Upper lobe of right lung (tissue), 1 donor: Measurements from ENCODE around the gene NEURL1B. TPM values are rescaled to one million over a fixed set of nuclear protein-coding genes. Genes with fewer than 3 reads are reported as not detected.
"Not testable (repeated sequence)": the region's sequence is repeated elsewhere in the genome, so short reads cannot be mapped to it uniquely, and the experiment has no call there.

ENCODE experiments used
- ATAC-seq: fragments of 200-7000 bp; cut with Tn5 transposase; one replicate; pipeline ENCODE4 v1.9.1; 2020; ENCODE audit warnings: mild to moderate bottlenecking, moderate library complexity
- DNase-seq: peaks from one replicate; pipeline ENCODE4 v3.0.0-alpha.2; 2020
- H3K27ac ChIP-seq: fragments of 200-600 bp; one replicate; pipeline ENCODE4 v1.8.0; 2022
- H3K27me3 ChIP-seq: fragments of 200-600 bp; one replicate; pipeline ENCODE4 v1.8.0; 2022; ENCODE audit warnings: mild to moderate bottlenecking
- H3K36me3 ChIP-seq: fragments of 200-600 bp; one replicate; pipeline ENCODE4 v1.8.0; 2022
- H3K4me1 ChIP-seq: fragments of 200-600 bp; one replicate; pipeline ENCODE4 v1.8.0; 2022
- H3K4me3 ChIP-seq: fragments of 200-600 bp; one replicate; pipeline ENCODE4 v1.8.0; 2022; ENCODE audit warnings: mild to moderate bottlenecking
- H3K9me3 ChIP-seq: fragments of 200-600 bp; one replicate; pipeline ENCODE4 v1.8.0; 2022
- intact Hi-C: fragments of 100-400 bp; cut with DNase I; formaldehyde crosslinking; loops from one replicate; pipeline ENCODE4 v1.11.0; 2022
- total RNA-seq: library from RNA; stranded (reverse); fragmentation: NEBNext Ultra II Directional; extraction: Animal tissue kit (Norgen Biotek cat#: 25700); gene quantifications from one replicate; pipeline ENCODE4 v1.2.1, GENCODE V29; 2021
- TF ChIP-seq, protein P1 (sequence below): fragments of 200-600 bp; IDR thresholded peaks from one replicate; pipeline ENCODE4 v1.8.0; 2022; ENCODE audit warnings: antibody characterized with exemption
- donor health status: DM: no; HTN: yes; CAD: no; lungs with severe emphysema.

NEURL1B gene
- total RNA-seq, 1 donor from 2014 or later = 25.0 TPM

DNA sequence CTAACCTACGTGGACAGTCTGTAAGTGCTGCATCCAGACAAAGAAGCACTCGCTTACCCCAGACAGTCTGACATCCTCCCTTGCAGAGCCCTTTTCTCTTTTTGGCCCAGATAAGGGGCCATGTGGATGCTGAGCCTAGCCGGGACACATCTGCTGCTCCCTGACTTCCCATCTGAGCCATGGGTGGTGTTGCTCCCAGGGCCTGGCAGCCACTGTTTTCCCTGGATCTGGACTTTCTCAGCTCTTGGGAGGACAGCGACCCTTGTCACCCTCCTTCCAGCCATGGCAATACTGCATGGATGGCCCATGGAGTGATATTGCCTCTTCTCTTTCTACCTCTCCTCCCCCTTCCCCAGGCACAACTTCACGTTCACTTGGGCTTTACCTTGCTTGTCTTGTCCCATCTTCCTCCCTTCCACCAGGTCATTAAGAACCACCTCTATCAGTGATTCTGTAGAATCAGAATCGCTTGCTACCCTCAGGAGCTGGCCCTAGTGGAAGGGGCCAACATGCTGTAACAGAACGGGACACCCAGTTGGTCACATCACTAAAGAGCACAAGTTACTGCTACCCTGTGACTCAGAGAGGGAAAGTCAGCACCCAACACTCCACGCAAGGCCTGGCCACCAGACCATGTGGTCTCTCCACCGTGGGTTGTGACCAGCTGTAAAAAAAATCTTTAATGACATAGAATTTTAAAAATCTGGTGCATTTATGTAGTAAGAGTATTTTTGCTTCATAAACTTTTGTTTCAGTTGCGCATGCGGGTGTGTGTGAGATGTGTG lies 4.4 kb downstream of the NEURL1B start:
- TF ChIP-seq, protein P1, sequence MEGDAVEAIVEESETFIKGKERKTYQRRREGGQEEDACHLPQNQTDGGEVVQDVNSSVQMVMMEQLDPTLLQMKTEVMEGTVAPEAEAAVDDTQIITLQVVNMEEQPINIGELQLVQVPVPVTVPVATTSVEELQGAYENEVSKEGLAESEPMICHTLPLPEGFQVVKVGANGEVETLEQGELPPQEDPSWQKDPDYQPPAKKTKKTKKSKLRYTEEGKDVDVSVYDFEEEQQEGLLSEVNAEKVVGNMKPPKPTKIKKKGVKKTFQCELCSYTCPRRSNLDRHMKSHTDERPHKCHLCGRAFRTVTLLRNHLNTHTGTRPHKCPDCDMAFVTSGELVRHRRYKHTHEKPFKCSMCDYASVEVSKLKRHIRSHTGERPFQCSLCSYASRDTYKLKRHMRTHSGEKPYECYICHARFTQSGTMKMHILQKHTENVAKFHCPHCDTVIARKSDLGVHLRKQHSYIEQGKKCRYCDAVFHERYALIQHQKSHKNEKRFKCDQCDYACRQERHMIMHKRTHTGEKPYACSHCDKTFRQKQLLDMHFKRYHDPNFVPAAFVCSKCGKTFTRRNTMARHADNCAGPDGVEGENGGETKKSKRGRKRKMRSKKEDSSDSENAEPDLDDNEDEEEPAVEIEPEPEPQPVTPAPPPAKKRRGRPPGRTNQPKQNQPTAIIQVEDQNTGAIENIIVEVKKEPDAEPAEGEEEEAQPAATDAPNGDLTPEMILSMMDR = no peak
- H3K36me3 ChIP-seq = no peaks in the 10 kb centered on the region
- intact Hi-C loops = no loop called here
- peaks cover 9% of the 10 kb centered on the region for H3K4me1 ChIP-seq
- H3K27ac ChIP-seq = no peak overlapping the region
- no peaks in the 10 kb centered on the region for H3K9me3 ChIP-seq
- H3K4me3 ChIP-seq = no peak overlapping the region
- DNase-seq (peak; percentile 43), ATAC-seq (no peak)
- H3K27me3 ChIP-seq = peaks cover 13% of the 10 kb centered on the region

DNA sequence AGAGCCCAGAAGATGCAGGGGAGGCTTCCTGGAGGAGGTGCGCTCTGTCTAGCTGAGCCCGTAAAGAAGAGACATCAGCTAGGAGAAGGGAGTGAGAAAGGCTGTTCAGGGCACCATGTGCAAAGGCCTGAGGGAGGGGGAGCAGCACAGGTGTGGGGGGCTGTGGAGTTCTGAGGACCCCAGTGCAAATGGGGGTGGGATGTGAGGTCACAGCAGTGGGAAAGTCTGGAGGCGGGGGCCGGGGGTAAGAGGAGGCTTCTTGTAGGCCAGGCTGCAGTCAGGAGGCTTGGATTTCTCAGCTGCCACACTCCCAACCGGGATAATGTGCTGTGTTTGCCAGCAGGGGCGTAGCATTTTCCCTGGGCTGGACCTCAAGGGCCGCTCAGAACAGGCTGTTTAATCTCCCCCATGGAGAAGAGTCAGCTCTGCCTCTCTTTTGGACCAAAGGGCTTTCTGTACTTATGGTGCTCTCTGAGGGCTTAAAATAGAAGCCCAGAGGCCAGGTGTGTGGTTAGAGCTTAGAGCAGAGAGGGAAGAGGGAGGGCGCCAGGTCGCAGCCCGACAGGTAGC lies 5.7 kb downstream of the NEURL1B start:
- ATAC-seq (peak; percentile 59), DNase-seq (peak; percentile 61)
- intact Hi-C loops = no loop called here
- Histone ChIP-seq H3K4me3 (no peak overlapping the region), H3K27ac (no peak overlapping the region), H3K9me3 (no peaks in the 10 kb centered on the region), H3K27me3 (peaks cover 7% of the 10 kb centered on the region), H3K36me3 (no peaks in the 10 kb centered on the region), H3K4me1 (peaks cover 5% of the 10 kb centered on the region)
- TF ChIP-seq, protein P1 = peak; percentile 38

DNA sequence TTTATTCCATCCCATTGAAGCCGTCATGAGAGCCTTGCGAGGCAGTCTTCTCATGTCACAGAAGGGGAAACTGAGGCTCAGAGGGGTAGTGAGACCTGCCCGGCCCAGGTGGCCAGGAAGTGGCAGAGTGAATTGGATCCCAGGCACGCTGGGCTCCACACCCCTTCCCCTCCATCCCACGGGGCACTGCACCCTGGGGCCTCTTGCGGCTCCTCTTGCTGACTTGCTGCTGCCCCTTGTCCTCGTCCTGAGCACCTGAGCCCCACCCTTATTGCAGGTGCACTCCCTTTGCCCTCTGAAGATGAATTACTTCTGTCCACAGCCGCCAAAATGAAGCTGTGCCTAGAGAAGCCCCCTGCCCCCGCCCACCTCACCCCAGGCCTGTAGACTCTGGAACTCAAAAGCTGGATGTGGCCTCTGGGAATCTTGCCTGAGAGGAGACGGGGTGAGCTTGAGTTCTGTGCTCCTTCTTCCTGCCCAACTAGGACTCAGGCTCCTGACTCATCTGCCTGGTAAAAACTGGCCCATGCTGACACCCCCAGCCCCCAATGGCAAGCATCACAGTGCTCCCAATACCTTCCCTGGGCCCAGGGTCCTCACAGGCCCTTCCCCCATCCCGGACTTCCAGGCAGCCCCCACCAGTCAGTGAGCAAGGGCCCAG lies 6.4 kb downstream of the NEURL1B start:
- H3K36me3 ChIP-seq = no peaks in the 10 kb centered on the region
- H3K4me1 ChIP-seq = peaks cover 5% of the 10 kb centered on the region
- DNase-seq = no peak
- TF ChIP-seq, protein P1 = no peak
- no peak overlapping the region for H3K4me3 ChIP-seq
- H3K9me3 ChIP-seq = no peaks in the 10 kb centered on the region
- H3K27ac ChIP-seq = no peak overlapping the region
- peaks cover 2% of the 10 kb centered on the region for H3K27me3 ChIP-seq
- intact Hi-C loops = no loop called here
- no peak for ATAC-seq

DNA sequence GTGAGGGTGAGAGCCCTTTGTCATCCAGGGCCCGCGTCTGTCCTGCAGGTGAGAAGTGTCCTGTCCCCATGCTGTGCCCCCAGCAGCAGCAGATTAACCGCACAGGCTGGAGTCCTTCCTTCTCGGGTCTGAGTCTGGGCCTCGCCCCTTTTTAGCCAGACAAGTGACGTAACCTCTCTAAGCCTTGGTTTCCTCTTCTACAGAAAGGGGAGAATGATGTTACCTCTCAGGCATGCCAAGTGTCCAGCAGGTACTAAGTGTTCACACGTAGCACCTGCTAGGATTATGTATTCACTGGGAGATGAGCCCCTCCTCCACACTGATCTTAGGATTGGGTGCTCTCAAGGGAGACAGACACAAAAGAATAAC lies 6.9 kb downstream of the NEURL1B start:
- intact Hi-C loops = no loop called here
- TF ChIP-seq, protein P1 = no peak
- no peaks in the 10 kb centered on the region for H3K36me3 ChIP-seq
- ATAC-seq (peak; percentile 78), DNase-seq (no peak)
- H3K27me3 ChIP-seq = no peaks in the 10 kb centered on the region
- no peak overlapping the region for H3K27ac ChIP-seq
- no peak overlapping the region for H3K4me3 ChIP-seq
- no peaks in the 10 kb centered on the region for H3K9me3 ChIP-seq
- peaks cover 5% of the 10 kb centered on the region for H3K4me1 ChIP-seq

DNA sequence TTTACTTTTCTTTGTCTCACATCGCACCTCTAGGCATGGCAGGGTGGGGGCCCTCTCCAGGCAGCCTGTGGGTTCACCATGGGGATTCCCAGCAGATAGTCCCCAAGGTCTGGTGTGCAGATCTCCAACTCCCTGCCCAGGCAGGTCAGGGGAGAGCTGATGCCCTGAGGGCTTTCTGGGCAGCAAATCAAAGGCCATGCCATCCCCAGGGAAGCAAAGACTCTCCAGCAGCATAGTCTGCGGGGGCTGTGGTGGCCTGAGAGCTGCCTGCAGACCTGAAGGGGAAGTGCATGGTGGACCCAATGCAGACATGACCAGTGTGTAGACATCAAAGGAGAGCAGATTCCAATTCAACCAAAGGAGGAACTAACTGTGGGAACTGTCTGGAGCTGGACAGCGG lies 7.7 kb downstream of the NEURL1B start:
- no peak overlapping the region for H3K4me3 ChIP-seq
- no peaks in the 10 kb centered on the region for H3K27me3 ChIP-seq
- peak overlapping the region; percentile 13 for H3K27ac ChIP-seq
- TF ChIP-seq, protein P1 = no peak
- no peaks in the 10 kb centered on the region for H3K36me3 ChIP-seq
- H3K4me1 ChIP-seq = peaks cover 5% of the 10 kb centered on the region
- no peaks in the 10 kb centered on the region for H3K9me3 ChIP-seq
- intact Hi-C loops = no loop called here
- ATAC-seq (peak; percentile 21), DNase-seq (no peak)

DNA sequence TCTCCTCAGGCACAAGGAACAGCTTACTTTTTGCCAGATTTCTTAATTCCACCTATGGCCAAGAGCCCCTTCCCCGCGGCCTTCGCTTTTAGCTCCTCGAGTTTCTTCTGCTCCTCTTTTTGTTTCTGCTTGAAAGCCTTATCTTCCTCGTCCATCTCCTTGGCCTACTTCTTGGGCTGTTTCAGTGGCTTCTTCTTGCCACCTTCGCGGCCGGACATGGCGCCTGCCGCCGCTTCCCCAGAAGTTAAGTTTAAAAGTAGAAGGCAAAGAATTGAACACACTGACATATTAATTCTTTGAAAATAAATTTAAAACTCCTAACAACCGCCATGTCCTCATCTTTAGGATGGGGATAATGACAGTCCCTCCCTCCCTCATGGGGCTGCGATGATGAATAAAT lies 15.4 kb downstream of the NEURL1B start:
- H3K4me1 ChIP-seq = peaks cover 32% of the 10 kb centered on the region
- H3K9me3 ChIP-seq, H3K27ac ChIP-seq, H3K27me3 ChIP-seq, intact Hi-C loops, H3K36me3 ChIP-seq, ATAC-seq, H3K4me3 ChIP-seq: not testable (repeated sequence)
- peak; percentile 4 for DNase-seq

DNA sequence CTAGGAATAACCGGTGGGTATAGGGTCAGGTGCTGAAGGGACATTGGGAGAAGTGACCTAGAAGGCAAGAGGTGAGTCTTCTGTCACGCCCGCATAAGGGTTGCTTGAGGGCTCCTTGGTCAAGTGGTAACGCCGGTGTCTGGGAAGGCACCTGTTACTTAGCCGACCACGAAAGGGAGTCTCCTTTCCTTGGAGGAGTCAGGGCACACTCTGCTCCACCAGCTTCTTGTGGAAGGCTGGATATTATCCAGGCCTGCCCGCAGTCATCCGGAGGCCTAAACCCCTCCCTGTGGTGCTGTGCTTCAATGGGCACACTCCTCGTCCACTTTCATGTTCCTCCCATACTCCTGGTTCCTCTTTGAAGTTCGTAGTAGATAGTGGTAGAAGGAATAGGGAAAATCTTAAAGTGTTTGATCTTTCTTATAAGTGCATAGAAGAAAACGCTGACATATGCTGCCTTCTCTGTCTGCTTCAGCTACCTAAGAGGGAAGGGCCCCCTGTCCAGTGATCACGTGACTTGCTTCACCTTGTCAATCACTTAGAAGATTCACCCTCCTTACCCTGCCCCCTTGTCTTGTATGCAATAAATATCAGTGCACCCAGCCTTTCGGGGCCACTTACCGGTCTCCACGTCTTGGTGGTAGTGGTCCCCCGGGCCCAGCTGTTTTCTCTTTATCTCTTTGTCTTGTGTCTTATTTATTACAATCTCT lies 16.6 kb downstream of the NEURL1B start:
- Histone ChIP-seq H3K27ac (peak overlapping the region; percentile 85), H3K4me1 (peaks cover 37% of the 10 kb centered on the region)
- H3K4me3 ChIP-seq, ATAC-seq, intact Hi-C loops, H3K36me3 ChIP-seq, H3K27me3 ChIP-seq, H3K9me3 ChIP-seq: not testable (repeated sequence)
- peak; percentile 29 for DNase-seq
